ENCODE results near the gene ACSF3.

The ACSF3 gene

DNA sequence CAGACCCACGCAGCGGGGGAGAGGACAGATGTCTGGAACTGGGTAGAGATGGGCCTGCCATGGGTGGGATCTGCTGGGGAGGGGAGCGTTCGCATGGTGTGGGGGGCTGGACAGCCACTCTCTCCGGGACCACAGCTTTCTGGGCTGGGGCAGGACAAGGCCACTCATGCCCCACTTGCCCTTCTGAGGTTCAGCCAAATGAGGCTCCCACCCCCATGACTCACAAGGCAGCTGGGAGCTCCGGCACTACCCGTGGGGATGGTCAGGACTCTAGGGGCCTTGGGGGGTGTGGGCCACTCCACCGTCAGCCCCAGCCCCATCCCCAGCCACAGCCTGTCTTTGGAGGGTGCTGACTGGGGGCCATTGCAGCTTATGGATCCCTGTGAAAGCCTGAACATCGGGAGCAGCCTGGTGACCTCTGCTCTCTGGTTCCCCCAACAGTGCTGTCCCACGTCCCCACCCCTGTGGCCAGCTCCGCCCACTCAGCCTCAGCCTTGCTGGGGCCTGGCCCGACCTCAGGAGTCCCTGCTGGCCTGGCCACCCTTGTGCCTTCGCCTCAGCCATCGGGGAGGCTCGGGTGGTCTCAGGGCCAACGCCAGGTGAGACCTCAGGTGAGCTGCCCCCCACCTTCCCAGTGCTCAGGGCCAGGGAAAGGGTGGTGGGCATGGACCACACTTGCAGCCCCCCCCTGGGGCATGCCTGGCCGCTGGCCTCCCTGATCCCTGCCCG is 73.2 kb downstream of the ACSF3 start:
- no peak for FAIRE-seq

- no peak for FAIRE-seq
These were observed 73.8 kb downstream of the ACSF3 start for GRCh38 chr16:89167425-89167941.

- no peak for FAIRE-seq
These were observed 74.9 kb downstream of the ACSF3 start for GRCh38 chr16:89168381-89169189.

DNA sequence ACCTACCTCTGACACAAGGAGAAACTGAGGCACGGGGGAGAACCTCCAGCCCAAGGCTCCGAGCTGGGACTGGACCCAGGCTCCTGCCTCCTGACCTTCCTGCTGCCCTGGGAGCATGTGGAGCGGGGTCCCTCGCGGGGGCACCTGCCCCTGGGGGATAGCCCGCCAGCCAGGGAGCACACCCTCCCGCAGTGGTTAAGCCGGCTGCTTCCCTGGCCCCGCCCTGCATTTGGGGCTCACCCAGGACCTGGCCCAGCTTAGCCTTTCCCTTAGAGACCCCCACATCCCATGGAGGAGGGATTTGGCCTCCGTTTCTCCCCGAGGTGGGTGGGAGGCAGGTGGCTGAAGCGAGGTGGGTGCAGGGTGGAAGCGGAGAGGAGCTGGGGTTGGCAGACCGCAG is 76.1 kb downstream of the ACSF3 start:
- FAIRE-seq: no peak

- no peak for FAIRE-seq
These were observed 76.9 kb downstream of the ACSF3 start for GRCh38 chr16:89170346-89171215.

GRCh38 chr16:89171216-89172170 is 77.8 kb downstream of the ACSF3 start, which contains the start of gene CDH15:
Gene CDH15 (plus strand): TSS chr16:89171748. CDS start chr16:89171832, 84 bp downstream.
- FAIRE-seq: no peak

DNA sequence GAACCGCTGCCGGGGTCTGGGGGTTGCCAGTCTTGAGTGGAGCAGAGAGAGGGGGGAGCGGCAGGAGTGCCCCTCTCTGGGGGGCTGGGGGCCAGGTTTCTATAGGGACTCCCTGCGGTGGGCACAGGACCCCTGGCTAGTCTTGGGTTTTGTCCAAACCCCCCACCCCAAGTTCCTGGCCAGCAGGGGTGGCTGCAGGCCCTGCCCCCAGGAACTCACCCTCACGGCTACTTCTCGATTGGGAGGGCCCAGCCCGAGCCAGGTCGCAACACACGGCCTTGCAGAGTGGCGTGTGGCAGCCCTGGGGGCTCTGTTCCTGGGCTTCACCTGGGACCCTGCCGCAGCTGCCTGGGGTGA is 78.5 kb downstream of the ACSF3 start:
- no peak for FAIRE-seq

GRCh38 chr16:89172528-89173173 is 79.0 kb downstream of the ACSF3 start:
- no peak for FAIRE-seq

- no peak for FAIRE-seq
These were observed 79.7 kb downstream of the ACSF3 start for GRCh38 chr16:89173174-89173921.

DNA sequence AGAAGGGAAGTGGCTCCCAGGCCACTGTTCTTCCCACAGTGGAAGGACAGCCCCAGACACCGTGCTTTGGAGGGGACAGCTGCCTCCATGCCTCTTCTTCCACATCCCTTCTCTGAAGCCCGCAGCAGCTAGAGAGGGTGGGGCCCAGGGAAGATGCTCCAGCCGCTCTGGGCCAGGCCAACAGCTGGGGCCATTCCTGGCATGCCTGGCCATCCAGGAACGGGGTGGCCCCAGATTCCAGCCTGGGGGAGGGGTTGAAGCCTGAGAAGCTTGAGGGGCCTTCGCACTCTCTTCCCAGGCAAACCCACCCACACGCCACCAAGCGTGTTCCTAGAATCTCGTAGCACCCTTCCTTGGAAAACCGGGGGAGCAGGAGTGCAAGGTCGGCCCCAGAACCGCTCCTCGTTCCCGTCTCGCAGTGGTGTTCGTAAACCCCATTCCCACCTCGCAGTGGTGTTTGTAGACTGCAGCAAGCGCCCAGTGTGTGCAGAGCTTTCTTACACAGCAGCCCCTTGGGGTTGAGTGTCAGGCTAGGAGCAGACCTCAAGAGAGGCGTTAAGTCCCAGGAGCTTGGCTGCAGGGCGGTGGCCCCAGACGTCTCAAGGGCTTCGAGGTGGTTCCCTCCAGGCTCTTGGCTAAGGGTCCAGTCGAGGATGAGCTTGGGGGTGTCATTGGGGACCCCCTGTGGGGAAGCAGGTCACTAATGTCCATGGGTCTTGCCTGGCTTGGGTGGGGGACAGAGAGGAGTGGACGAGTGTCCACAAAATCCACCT is 80.6 kb downstream of the ACSF3 start:
- FAIRE-seq: no peak

DNA sequence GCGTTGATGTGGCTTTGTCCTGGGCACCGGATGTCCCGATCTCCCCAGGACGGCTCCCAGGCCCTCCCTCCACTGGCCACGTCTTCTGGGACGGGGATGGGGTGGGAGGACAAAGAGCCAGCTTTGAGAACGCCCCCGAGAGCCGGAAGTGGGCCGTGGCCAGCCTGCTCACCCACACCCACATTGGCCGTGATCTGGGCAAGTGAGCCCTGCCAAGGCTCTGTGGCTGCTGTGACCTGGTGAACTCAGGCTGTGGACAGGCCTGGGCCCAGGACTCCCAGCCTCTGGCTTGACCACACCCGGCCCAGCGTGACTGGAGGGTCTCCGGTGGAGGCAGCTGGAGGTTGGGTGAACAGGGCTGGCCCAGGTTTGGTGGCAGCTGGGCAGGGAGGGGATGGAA is 81.2 kb downstream of the ACSF3 start:
- no peak for FAIRE-seq

DNA sequence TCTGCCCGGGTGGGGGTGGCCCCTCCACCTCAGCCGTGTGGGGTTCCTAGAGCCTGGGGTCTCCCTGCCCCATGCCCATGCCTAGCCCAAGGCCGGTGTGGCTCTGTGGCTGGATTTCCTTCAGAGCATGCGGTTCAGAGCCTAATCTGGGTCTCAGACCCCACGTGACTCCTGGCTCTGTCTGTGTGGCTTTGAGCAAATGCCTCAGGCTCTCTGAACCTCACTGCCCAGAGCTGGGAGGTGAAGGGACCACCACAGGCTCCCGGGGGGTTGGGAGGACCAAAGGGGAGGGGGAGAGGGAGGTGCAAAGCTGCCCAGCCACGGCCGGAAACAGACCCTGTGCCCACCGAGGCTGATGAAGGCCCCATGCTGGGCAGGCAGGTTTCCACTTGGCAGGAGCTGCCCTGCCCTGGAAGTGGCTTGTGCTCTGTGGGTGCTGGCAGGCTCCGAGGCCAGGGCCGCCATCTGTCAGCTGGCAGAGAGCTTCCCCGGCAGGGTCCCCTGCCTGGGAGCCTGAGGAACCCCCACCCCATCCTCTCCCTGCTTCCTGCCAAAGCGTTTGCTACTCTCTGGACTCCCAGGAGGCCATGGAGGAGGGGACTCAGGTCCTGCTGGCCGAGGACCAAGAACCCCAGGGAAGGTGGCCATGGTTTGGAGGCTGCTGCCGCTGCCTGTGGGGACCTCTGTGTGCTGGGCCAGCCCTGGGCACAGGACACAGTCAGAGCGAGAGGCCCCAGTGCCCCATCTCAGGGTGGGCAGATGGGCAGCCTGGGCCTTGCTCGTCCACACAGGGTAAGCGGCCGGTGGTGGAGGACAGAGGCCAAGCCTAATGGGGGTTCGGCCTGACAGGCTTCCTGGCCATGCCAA is 81.9 kb downstream of the ACSF3 start:
- FAIRE-seq: no peak

DNA sequence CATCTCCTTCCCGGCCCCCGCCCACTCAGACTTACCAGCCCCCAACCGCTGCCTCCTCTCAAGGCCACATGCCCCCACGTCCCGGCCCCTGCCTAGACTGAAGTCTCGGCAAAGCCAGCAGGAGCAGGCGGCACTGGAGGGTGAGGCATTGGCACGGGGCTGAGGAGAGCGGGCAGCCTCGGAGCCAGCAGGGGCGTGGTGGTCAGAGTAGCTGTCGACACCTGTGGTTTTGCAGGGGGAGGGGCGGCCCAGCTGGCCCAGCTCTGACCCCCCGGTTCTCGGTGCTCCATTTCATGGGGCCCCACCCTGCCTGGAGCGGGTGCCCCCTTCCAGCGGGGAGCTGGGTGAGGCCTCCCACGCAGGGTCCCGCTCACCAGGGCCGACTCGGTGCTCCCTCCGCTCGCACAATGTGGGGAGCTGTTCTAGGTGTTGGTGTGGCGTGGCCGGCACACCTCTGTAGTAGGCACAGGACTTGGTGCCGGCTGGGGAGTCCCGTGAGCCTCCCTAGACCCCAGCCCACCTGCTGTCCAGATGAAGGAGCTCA is 82.6 kb downstream of the ACSF3 start:
- no peak for FAIRE-seq

GRCh38 chr16:89176717-89177116 is 83.1 kb downstream of the ACSF3 start:
- FAIRE-seq: no peak

- FAIRE-seq: no peak
These were observed 83.8 kb downstream of the ACSF3 start for GRCh38 chr16:89177501-89177900.

DNA sequence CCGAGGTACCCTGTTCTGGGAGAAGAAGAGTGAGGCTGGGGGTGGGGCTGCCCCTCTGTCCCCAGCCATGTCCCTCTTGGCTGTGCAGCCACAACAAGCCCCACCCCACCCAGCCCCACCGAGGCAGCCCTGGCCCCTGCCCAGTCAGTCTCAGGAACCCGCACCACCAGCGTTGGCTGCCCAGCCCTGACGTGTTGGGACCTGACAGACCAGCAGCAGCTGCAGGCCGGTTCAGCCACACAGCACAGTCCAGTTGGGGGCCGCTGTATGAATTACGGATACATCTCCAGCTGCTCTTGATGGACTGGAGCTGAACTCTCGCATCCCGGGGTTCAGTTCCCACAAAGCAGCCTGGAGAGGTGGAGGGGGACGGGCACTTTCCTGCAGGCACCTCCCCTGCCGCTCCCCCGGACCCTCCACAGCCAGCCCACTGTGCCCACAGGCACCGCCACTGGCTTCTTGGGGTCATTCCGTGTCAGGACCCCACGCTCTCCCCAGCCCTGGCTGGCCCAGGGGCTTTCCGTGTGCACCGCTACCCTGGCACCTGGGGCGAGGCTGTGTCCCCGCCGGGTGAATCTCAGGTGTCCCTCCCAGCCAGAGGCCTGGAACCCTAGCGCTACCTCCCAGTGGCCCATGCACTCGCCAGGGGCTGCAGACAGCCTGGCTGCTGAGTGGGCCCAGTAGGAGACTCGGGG is 84.9 kb downstream of the ACSF3 start:
- no peak for FAIRE-seq

GRCh38 chr16:89179148-89179484 is 85.5 kb downstream of the ACSF3 start:
- no peak for FAIRE-seq

Data from TTC549 (cell line).